ENCODE measurements around the gene UBE2L5. TPM values are rescaled to one million over a fixed set of nuclear protein-coding genes. Genes with fewer than 3 reads are reported as not detected.

UBE2L5 gene
- total and polyA plus RNA-seq, 2 of the 8 experiments (the other 6 are each of a cell fraction or from before 2014, with no cell fraction given) = not detected

DNA sequence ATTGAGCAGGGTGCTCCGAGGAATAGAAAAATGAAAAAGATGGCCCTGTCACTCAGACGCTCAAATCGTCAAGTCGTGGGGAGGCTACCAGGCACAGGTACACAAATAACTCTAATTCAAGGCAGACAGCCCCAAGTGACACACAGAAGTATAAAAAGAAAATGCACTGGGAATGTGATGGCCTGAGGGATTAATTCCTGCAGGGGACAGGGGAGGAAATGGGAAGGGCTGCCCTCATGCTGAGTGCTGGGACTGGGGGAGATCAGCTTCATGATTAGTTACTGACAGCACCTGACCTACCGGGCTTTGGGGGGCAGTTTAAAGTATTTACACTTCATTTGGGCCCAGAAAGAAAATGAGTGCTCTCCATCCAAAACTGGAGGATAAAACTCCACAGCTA, 20.9 kb upstream of the UBE2L5 start (continued):
- TF ChIP-seq, protein P1, sequence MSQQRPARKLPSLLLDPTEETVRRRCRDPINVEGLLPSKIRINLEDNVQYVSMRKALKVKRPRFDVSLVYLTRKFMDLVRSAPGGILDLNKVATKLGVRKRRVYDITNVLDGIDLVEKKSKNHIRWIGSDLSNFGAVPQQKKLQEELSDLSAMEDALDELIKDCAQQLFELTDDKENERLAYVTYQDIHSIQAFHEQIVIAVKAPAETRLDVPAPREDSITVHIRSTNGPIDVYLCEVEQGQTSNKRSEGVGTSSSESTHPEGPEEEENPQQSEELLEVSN (IDR thresholded peaks at IDR 0.05) = no peak
- TF ChIP-seq FOSL1 (IDR thresholded peaks at IDR 0.05; ENCODE audit: insufficient read depth, low read depth, low read length) = no peak
- no peak for TF ChIP-seq CBX5 (IDR thresholded peaks at IDR 0.05; ENCODE audit: low read depth, low read length)

Measured in H1 (cell line).